SU-DHL-6 (cell line): Measurements from ENCODE around the gene NAPG.

ENCODE experiments used
- CTCF ChIP-seq: fragments of 200-600 bp; sonication (generic); IDR thresholded peaks from one replicate; pipeline ENCODE4 v1.5.1; 2017; ENCODE audit warnings: antibody characterized with exemption, mild to moderate bottlenecking, low read length, moderate library complexity; ENCODE audit not compliant: insufficient read depth, poor library complexity, severe bottlenecking
- EZH2phosphoT487 ChIP-seq: fragments of 200-600 bp; sonication (generic), shearing (Covaris generic); conservative IDR thresholded peaks from 2 replicates; pipeline ENCODE4 v1.6.1; 2018; ENCODE audit warnings: mild to moderate bottlenecking, antibody characterized with exemption, low read length, moderate library complexity, mixed read lengths

DNA sequence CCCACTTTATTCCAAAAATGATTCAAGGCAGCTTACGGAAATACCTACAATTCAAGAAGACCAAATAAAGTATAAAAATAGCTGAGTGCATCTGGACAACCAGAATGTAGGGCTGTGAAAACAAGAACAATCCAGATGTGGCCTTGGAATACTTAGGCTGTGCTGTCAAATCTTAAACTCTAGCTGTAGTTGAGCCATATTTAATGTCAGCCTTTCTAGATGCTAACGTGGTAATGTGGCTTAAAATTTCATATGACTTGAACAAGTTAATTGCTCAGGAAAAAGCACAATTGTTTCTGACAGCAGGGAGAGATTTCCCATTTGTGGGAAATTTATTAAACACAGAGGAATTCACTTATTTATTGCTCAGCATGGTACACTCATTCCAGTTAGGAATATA, 14.6 kb upstream of the NAPG start:
- no peak for TF ChIP-seq CTCF
- no peak for TF ChIP-seq EZH2phosphoT487
